Measurements from ENCODE around the gene GAS7.
A peak's percentile ranks its signal among the peaks of the same experiment; 100 is the strongest.

Gene GAS7

DNA sequence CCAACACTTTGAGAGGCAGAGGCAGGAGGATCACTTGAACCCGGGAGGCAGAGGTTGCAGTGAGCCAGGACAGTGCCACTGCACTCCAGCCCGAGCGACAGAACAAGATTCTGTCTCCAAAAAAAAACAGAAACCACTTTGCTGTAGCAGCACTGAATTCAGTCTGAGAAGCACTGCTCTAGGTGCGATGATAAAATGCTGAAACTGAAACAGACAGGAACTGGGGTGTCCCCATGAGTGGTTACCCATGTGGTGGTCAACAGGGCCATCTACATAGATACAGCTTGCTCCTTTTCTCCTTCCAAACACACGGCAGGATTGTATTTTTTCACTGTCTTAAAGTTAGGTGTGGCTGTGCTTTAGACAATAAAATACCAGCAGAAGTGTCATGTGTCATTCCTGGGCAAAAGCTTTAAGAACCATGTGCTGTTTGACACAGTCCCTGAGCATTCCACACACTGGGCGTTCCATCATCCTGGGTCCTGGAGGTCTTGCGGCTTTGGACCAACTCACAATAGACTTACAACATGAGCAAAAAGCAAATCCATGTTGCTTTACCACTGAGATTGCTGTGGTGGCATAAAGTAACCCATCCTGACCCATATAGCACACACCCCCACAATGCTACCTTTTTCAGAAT is 11.5 kb downstream of the GAS7 start:
- no peaks in the 10 kb centered on the region for H3K9me3 ChIP-seq (ENCODE audit: control insufficient read depth, low read length)
- WGBS, 2 experiments (ENCODE audit: insufficient coverage in 2 of 2), result 98 to 100% methylated on average over 5 to 6 of the region's 7 CpGs
- H3K36me3 ChIP-seq (ENCODE audit: control insufficient read depth, insufficient read depth, low read length), result no peaks in the 10 kb centered on the region
- H3K27ac ChIP-seq (ENCODE audit: low read depth, low read length, severe bottlenecking), result no peak overlapping the region
- no peak overlapping the region for H3K4me3 ChIP-seq (ENCODE audit: extremely low read depth, insufficient read depth, low read length, poor library complexity, severe bottlenecking)
- peaks cover 23% of the 10 kb centered on the region for H3K4me1 ChIP-seq (ENCODE audit: control insufficient read depth, insufficient read depth, low read length, poor library complexity, severe bottlenecking)

DNA sequence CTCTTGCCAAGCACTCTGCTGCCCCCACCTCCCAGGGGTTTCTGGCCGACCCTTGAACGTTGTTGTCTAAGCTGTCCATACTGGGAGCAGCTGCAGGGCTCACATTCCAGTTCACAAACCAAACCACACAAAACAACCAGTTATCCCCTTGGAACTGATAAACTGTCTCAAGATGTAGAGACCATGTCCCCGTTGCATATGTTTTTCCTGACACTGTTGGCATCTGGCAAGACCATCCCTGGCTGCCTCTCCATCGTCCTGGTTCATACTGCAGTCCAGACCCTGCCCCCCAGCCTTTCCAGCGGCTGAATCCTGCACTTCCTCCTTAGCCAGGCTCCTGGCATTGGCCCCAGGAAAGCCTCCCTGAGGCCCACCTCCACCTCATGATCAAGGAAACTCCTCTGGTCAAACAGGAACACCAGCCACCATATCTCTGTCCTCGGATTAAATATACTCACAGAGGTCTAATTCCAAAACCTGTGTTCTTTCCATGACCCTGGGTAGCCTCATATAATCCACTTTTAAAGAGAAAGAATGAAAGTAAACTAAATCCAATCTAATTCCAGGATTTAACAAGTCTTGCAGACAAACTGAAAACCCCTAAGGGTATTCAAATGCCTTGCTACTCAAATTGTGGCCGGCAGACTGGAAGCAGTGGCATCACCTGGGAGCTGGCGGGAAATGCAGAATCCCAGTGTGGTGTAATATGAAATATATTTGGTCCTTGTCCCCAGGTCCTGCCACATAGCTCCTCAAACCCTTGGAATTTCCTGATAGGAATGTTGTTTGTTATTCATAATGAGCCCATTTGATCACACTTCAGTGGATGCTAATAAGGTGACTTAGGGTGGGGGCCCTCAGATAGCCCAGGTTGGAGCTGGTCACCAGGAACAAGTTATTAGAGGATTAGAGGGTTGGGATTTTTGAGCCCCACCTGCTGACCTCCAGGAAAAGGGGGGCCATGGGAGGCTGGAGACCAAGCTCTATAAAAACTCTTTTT is 14.2 kb downstream of the GAS7 start:
- Histone ChIP-seq H3K4me1 (ENCODE audit: control insufficient read depth, insufficient read depth, low read length, poor library complexity, severe bottlenecking) (peaks cover 46% of the 10 kb centered on the region), H3K4me3 (ENCODE audit: extremely low read depth, insufficient read depth, low read length, poor library complexity, severe bottlenecking) (no peak overlapping the region), H3K36me3 (ENCODE audit: control insufficient read depth, insufficient read depth, low read length) (no peaks in the 10 kb centered on the region), H3K27ac (ENCODE audit: low read depth, low read length, severe bottlenecking) (no peak overlapping the region), H3K9me3 (ENCODE audit: control insufficient read depth, low read length) (peaks cover 4% of the 10 kb centered on the region)
- 67 to 72% methylated on average over 6 to 7 of the region's 8 CpGs for WGBS, 2 experiments (ENCODE audit: insufficient coverage in 2 of 2)

DNA sequence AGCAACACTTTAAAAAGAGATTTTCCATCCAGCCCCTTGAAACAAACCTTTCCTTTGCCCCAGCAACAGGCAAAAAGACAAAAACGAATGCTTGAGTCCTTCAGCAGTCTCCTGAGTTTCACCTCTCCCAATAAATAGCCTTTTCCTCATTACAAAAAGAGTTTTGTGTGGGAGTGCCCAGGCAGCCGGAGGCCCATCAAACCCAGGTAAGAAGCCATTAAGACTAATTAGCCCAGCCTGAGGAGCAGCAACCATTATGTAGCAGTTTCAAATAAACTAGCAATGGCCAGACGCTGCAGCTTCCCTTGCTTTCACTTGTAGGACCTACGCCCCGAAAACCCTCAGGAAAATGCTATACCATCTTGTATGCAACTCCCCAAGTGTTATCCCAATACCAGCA is 15.6 kb downstream of the GAS7 start:
- H3K27ac ChIP-seq (ENCODE audit: low read depth, low read length, severe bottlenecking), result no peak overlapping the region
- peaks cover 4% of the 10 kb centered on the region for H3K9me3 ChIP-seq (ENCODE audit: control insufficient read depth, low read length)
- peaks cover 53% of the 10 kb centered on the region for H3K4me1 ChIP-seq (ENCODE audit: control insufficient read depth, insufficient read depth, low read length, poor library complexity, severe bottlenecking)
- H3K4me3 ChIP-seq (ENCODE audit: extremely low read depth, insufficient read depth, low read length, poor library complexity, severe bottlenecking), result no peak overlapping the region
- WGBS, 2 experiments (ENCODE audit: insufficient coverage in 2 of 2), result 90 to 91% methylated on average over 5 of the region's 5 CpGs
- no peaks in the 10 kb centered on the region for H3K36me3 ChIP-seq (ENCODE audit: control insufficient read depth, insufficient read depth, low read length)

DNA sequence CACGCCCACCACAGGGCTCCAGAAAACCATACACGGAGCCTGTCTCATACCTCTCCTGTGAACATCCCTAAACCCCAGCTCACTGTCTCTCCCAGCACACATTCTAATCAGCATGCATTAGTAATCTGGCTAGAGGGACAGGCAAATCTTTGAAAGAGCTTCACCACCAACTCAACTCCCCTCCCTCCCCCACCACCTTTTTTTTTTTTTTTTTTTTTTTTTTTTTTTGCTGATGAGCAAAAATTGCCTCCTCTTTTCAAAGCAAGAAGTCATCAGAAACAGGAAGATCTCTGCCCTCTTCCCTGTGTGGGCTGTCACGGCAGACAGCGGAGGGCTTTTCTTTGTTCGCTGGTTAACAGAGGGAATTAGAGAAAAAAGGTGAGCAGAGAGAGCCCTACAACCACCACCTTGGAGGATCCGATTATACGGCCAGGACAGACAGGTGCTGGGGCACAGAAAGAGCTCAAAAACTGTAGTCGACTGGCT is 19.9 kb downstream of the GAS7 start:
- Histone ChIP-seq H3K4me1 (ENCODE audit: control insufficient read depth, insufficient read depth, low read length, poor library complexity, severe bottlenecking) (peaks cover 49% of the 10 kb centered on the region), H3K27ac (ENCODE audit: low read depth, low read length, severe bottlenecking) (peak overlapping the region; percentile 97), H3K4me3 (ENCODE audit: extremely low read depth, insufficient read depth, low read length, poor library complexity, severe bottlenecking) (no peak overlapping the region), H3K36me3 (ENCODE audit: control insufficient read depth, insufficient read depth, low read length) (no peaks in the 10 kb centered on the region), H3K9me3 (ENCODE audit: control insufficient read depth, low read length) (peaks cover 4% of the 10 kb centered on the region)
- WGBS, 2 experiments (ENCODE audit: insufficient coverage in 2 of 2), result 53 to 60% methylated on average over 3 to 4 of the region's 8 CpGs

DNA sequence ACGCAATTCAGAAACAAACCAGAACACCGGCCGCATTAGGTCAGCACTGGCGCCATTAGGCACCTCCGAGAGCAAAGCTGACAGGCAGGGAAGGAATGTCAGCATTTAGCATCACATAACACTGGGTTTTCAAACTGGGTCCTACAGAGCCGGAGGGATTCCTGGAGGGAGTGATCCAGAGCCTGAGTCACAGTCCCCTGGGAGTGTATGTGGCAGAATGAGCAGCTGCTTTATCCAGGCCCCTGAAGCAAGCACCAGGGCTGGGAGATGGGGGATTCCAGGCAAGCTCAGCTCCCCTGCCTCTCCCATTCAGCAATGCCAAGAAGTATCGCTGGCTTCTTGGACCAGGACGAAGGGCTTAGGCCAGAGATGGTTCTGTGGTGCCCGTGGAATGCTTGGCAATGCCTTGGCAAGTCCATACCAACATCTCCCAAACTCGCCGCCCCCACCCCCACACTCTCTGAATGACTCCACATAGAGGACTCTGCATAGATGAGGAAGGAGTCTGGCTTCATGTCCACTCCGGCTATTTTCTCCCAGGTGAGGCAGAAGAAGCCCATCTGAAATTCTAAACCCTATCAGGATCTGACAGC is 20.4 kb downstream of the GAS7 start:
- H3K4me3 ChIP-seq (ENCODE audit: extremely low read depth, insufficient read depth, low read length, poor library complexity, severe bottlenecking), result no peak overlapping the region

DNA sequence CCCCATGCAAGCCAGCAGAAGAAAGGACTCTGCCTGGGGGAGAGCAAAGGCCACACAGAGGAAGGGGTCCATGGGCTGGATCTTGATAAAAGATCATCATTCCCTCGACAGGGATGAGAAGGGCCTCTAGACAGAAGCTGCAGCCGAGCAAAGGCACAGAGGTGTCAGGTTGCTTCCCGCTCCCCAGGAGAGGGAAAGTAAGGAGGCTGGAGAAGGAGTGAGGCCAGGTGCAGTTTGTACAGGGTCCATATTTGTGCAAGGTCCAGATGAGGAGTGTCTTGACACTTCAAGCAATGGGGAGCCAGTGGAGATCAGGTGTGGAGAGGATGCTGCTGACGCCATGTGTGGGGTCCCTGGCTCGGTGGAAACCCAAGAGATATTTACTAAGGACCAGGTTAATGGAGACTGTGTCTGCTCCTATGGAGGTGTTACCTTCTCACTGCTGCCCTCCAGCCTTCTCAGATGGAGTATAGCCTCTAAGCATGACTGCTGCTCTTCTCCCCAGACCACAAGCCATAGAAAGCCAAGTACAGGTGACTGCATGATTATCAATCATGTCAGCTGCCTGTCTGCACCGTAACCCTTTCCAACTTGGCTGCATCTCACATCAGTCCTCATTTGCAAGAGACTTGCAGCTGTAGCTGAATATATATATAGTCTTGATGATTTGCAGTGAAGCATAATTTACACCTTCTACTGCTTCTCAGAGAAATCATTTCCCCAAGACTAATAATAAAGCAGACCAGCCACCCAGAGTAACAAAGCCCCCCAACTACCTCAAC is 21.1 kb downstream of the GAS7 start:
- Histone ChIP-seq H3K36me3 (ENCODE audit: control insufficient read depth, insufficient read depth, low read length) (no peaks in the 10 kb centered on the region), H3K9me3 (ENCODE audit: control insufficient read depth, low read length) (peaks cover 9% of the 10 kb centered on the region), H3K27ac (ENCODE audit: low read depth, low read length, severe bottlenecking) (peak overlapping the region; percentile 97), H3K4me3 (ENCODE audit: extremely low read depth, insufficient read depth, low read length, poor library complexity, severe bottlenecking) (no peak overlapping the region), H3K4me1 (ENCODE audit: control insufficient read depth, insufficient read depth, low read length, poor library complexity, severe bottlenecking) (peaks cover 49% of the 10 kb centered on the region)
- WGBS, 2 experiments (ENCODE audit: insufficient coverage in 2 of 2), result 52 to 67% methylated on average over 4 to 5 of the region's 6 CpGs

More for the DNA sequence above, 20.4 kb downstream of the GAS7 start:
- peak overlapping the region; percentile 97 for H3K27ac ChIP-seq (ENCODE audit: low read depth, low read length, severe bottlenecking)
- no peaks in the 10 kb centered on the region for H3K36me3 ChIP-seq (ENCODE audit: control insufficient read depth, insufficient read depth, low read length)
- WGBS, 2 experiments (ENCODE audit: insufficient coverage in 2 of 2), result 17% methylated on average over 8 to 10 of the region's 12 CpGs
- H3K9me3 ChIP-seq (ENCODE audit: control insufficient read depth, low read length), result peaks cover 6% of the 10 kb centered on the region
- peaks cover 49% of the 10 kb centered on the region for H3K4me1 ChIP-seq (ENCODE audit: control insufficient read depth, insufficient read depth, low read length, poor library complexity, severe bottlenecking)

DNA sequence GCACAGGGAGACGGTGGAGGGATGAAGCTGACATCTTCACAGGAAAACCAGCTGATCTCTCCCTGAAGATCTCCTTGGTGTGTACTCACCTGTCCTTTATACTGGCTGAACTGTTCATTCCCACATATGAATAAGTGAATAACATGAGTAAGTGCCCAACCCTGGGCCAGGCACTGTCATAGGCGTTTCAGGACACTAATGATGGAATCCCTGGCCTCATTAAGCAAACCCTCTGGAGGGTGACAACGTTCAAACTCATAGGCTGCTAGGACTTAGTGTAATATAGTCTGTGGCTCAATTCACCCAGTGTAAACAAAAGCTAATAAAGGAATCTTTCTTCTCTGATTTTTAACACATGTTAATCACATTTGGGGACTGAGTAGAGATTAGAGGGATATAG is 24.5 kb downstream of the GAS7 start:
- Histone ChIP-seq H3K27ac (ENCODE audit: low read depth, low read length, severe bottlenecking) (no peak overlapping the region), H3K4me1 (ENCODE audit: control insufficient read depth, insufficient read depth, low read length, poor library complexity, severe bottlenecking) (peaks cover 46% of the 10 kb centered on the region), H3K4me3 (ENCODE audit: extremely low read depth, insufficient read depth, low read length, poor library complexity, severe bottlenecking) (no peak overlapping the region), H3K36me3 (ENCODE audit: control insufficient read depth, insufficient read depth, low read length) (no peaks in the 10 kb centered on the region), H3K9me3 (ENCODE audit: control insufficient read depth, low read length) (peaks cover 5% of the 10 kb centered on the region)
- WGBS, 2 experiments (ENCODE audit: insufficient coverage in 2 of 2), result 88% methylated on average over 2 of the region's 3 CpGs; no CpG with 5 or more reads in 1 of the 2 experiments

DNA sequence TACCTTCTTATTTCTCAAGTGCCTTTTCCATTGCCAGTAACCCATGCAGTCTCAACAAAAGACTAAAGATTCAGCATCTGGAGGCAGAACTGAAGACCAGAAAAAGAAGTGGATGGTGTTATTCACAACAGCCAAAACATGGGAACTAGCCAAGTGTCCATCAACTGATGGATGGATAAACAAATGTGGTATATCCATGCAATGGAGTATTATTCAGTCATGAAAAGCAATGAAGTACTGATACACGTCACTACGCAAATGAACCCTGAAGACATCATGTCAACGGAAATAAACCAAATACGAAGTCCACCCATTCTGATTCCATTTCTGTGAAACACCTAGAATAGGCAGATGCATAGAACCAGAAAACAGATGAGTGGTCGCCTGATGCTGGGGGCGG is 25.6 kb downstream of the GAS7 start:
- 94 to 100% methylated on average over 5 to 6 of the region's 6 CpGs for WGBS, 2 experiments (ENCODE audit: insufficient coverage in 2 of 2)
- Histone ChIP-seq H3K9me3 (ENCODE audit: control insufficient read depth, low read length) (peaks cover 5% of the 10 kb centered on the region), H3K4me1 (ENCODE audit: control insufficient read depth, insufficient read depth, low read length, poor library complexity, severe bottlenecking) (peaks cover 40% of the 10 kb centered on the region), H3K4me3 (ENCODE audit: extremely low read depth, insufficient read depth, low read length, poor library complexity, severe bottlenecking) (no peak overlapping the region), H3K27ac (ENCODE audit: low read depth, low read length, severe bottlenecking) (peak overlapping the region; percentile 43), H3K36me3 (ENCODE audit: control insufficient read depth, insufficient read depth, low read length) (no peaks in the 10 kb centered on the region)

DNA sequence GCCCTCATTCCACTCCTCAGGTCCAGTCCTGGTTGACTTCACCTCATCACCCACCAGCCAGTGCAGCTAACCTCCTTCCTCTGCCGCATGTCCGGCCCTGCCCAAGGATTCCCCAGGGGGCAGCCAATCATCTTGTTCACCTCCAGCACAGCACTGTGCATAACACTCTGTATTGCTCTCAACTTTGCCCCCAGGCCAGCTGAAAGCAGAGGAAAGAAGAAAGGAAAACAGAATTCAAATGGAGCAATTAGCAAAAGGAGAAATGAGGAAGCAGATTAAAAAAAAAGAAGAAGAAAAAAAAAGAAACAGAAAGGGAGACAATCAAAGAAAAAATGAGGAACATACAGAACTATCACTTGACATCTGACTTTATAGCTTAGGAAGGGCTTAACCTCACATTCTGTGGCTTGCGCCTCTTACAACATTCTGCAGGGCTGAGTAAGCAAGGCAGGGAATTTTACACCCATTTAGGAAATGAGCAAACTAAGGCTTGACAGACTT is 26.1 kb downstream of the GAS7 start:
- Histone ChIP-seq H3K4me3 (ENCODE audit: extremely low read depth, insufficient read depth, low read length, poor library complexity, severe bottlenecking) (no peak overlapping the region), H3K9me3 (ENCODE audit: control insufficient read depth, low read length) (peaks cover 5% of the 10 kb centered on the region), H3K27ac (ENCODE audit: low read depth, low read length, severe bottlenecking) (peak overlapping the region; percentile 83), H3K4me1 (ENCODE audit: control insufficient read depth, insufficient read depth, low read length, poor library complexity, severe bottlenecking) (peaks cover 36% of the 10 kb centered on the region), H3K36me3 (ENCODE audit: control insufficient read depth, insufficient read depth, low read length) (no peaks in the 10 kb centered on the region)
- 47 to 77% methylated on average over 1 to 2 of the region's 3 CpGs for whole genome bisulfite sequencing, 2 experiments (ENCODE audit: insufficient coverage in 2 of 2)

DNA sequence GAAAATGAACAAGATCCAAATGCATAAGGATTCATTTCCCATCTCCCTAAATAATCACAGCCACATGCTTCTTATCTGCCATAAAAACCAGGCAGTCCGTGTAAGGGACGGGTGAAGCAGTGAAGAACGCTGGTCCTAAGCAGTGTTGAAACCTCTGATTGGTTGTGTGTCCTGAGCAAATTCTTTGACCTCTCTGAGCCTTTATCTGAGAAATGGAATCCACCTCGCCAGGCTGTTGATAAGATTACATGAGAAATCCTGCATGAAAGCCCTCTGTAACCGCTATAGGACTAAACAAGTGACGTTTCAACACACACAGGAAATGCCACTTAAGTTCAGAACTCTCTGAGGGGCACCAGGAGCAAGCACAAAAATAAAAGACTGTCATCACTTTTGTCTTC is 26.8 kb downstream of the GAS7 start:
- H3K27ac ChIP-seq (ENCODE audit: low read depth, low read length, severe bottlenecking), result peak overlapping the region; percentile 83
- peaks cover 5% of the 10 kb centered on the region for H3K9me3 ChIP-seq (ENCODE audit: control insufficient read depth, low read length)
- 58 to 67% methylated on average over 4 to 5 of the region's 6 CpGs for WGBS, 2 experiments (ENCODE audit: insufficient coverage in 2 of 2)
- H3K4me1 ChIP-seq (ENCODE audit: control insufficient read depth, insufficient read depth, low read length, poor library complexity, severe bottlenecking), result peaks cover 29% of the 10 kb centered on the region
- no peak overlapping the region for H3K4me3 ChIP-seq (ENCODE audit: extremely low read depth, insufficient read depth, low read length, poor library complexity, severe bottlenecking)
- no peaks in the 10 kb centered on the region for H3K36me3 ChIP-seq (ENCODE audit: control insufficient read depth, insufficient read depth, low read length)
